K562 (cell line): ENCODE data around the gene FAM89B. TPM values are rescaled to one million over a fixed set of nuclear protein-coding genes. Genes with fewer than 3 reads are reported as not detected.
A peak's percentile ranks its signal among the peaks of the same experiment; 100 is the strongest.

ENCODE experiments used
- ATAC-seq: fragments of 200-7000 bp; cut with Tn5 transposase; 3 replicates; pipeline ENCODE4 v1.9.1; 2020; ENCODE audit warnings: moderate library complexity
- BruUV-seq: library from RNA; stranded (reverse); fragments of 400-500 nt; replicated peaks from 2 replicates; lab custom pipeline; 2021; lab: Mats Ljungman, UMichigan
- CTCF ChIA-PET: fragments of 300-600 bp; formaldehyde crosslinking; extraction: SDS; loops from one replicate; lab custom pipeline; 2021; ENCODE audit warnings: low intra/inter-chr PET ratio; lab: Yijun Ruan, JAX
- POLR2A ChIA-PET: fragments of 300-600, 350-650 bp; sonication (Branson Sonifier 250); formaldehyde crosslinking; extraction: SDS; loops from one replicate; lab custom pipeline; 2021; ENCODE audit warnings: antibody characterized with exemption, inconsistent platforms; lab: Yijun Ruan, JAX
- DNase-seq, 4 experiments: peaks; one replicate each; pipeline versions ENCODE4 v3.0.0 to v3.0.0-alpha.2; 2011 to 2018; ENCODE audit warnings: low spot score in 3 of 4, mixed read lengths in 3 of 4; ENCODE audit errors: extremely low read depth in 1 of 4
- FAIRE-seq: peaks from 2 replicates; lab custom pipeline; 2011; peaks lifted over from hg19 to GRCh38; lab: Jason Lieb, UNC
- H2AFZ ChIP-seq: 2 replicates; pipeline ENCODE4 v1.6.0; 2011; ENCODE audit warnings: low read depth, low read length, control low read depth, inconsistent platforms
- H3K27ac ChIP-seq: fragments of 200-600 bp; 3 replicates; pipeline ENCODE4 v1.8.0; 2011; ENCODE audit warnings: low read depth, mild to moderate bottlenecking, control low read depth, inconsistent platforms, low read length, moderate library complexity, mixed read lengths; ENCODE audit errors: extremely low read depth
- H3K27me3 ChIP-seq, 2 experiments: fragments of 300-600 bp in 1 of 2; 2 replicates in 1 of 2; 3 replicates in 1 of 2; pipeline versions ENCODE4 v1.6.0 to v1.8.0; 2011; ENCODE audit warnings: inconsistent platforms in 2 of 2, low read length in 2 of 2, mild to moderate bottlenecking in 1 of 2, mixed read lengths in 1 of 2, moderate library complexity in 1 of 2; ENCODE audit not compliant: control insufficient read depth in 2 of 2, insufficient read depth in 2 of 2
- H3K36me3 ChIP-seq: fragments of 300-600 bp; 3 replicates; pipeline ENCODE4 v1.8.0; 2011; ENCODE audit warnings: mild to moderate bottlenecking, low read length, inconsistent platforms; ENCODE audit not compliant: control insufficient read depth, insufficient read depth
- H3K4me1 ChIP-seq, 2 experiments: fragments of 200-600 bp in 1 of 2; replicated peaks in 1 of 2; 2 replicates in 1 of 2; 3 replicates in 1 of 2; pipeline versions ENCODE4 v1.5.1 to v1.8.0; 2011; ENCODE audit warnings: inconsistent platforms in 2 of 2, low read length in 2 of 2, mild to moderate bottlenecking in 1 of 2, mixed read lengths in 1 of 2, moderate library complexity in 1 of 2; ENCODE audit not compliant: control insufficient read depth in 2 of 2, insufficient read depth in 2 of 2
- H3K4me2 ChIP-seq: 2 replicates; pipeline ENCODE4 v1.6.1; 2011; ENCODE audit warnings: low read length, control low read depth, inconsistent platforms, mixed read lengths; ENCODE audit not compliant: insufficient read depth
- H3K4me3 ChIP-seq: fragments of 200-600 bp; sonication (generic), shearing (Covaris generic); 2 replicates; pipeline ENCODE4 v1.5.1; 2016; ENCODE audit warnings: control low read depth, inconsistent platforms
- H3K79me2 ChIP-seq: fragments of 200-600 bp; 3 replicates; pipeline ENCODE4 v1.8.0; 2011; ENCODE audit warnings: low read length, inconsistent platforms; ENCODE audit not compliant: control insufficient read depth, insufficient read depth
- H3K9ac ChIP-seq, 2 experiments: 2 replicates each; pipeline versions ENCODE4 v1.6.0 to v1.6.1; 2011; ENCODE audit warnings: low read depth in 2 of 2, low read length in 2 of 2, control low read depth in 1 of 2, inconsistent platforms in 1 of 2, mild to moderate bottlenecking in 1 of 2, mixed read lengths in 1 of 2; ENCODE audit not compliant: insufficient read depth in 1 of 2
- H3K9me1 ChIP-seq: one replicate; pipeline ENCODE4 v1.6.0; 2011; ENCODE audit warnings: inconsistent platforms, mild to moderate bottlenecking, low read length, moderate library complexity; ENCODE audit not compliant: control insufficient read depth, insufficient read depth
- H3K9me3 ChIP-seq: replicated peaks from 2 replicates; pipeline ENCODE4 v1.5.1; 2011; ENCODE audit warnings: low read depth, low read length, inconsistent platforms; ENCODE audit not compliant: control insufficient read depth, insufficient read depth
- H4K20me1 ChIP-seq: replicated peaks from 2 replicates; pipeline ENCODE4 v1.6.1; 2011; ENCODE audit warnings: low read length, inconsistent platforms, mixed read lengths; ENCODE audit not compliant: control insufficient read depth, insufficient read depth
- CHD1 ChIP-seq: fragments of 200-600 bp; sonication (generic); IDR thresholded peaks from one replicate; pipeline ENCODE4 v1.6.1; 2012; ENCODE audit warnings: mild to moderate bottlenecking, moderate library complexity, low read length, inconsistent platforms
- GABPA ChIP-seq: fragments of 200-800 bp; sonication (Bioruptor generic); conservative IDR thresholded peaks from 2 replicates; pipeline ENCODE4 v1.6.1; 2016; ENCODE audit warnings: low read depth, missing genetic modification characterization, missing compliant biosample characterization
- HDAC2 ChIP-seq: fragments of 450-650 bp; IDR thresholded peaks from 2 replicates; pipeline ENCODE4 v1.6.1; 2016; ENCODE audit warnings: mild to moderate bottlenecking
- JUN ChIP-seq, 2 experiments: sonication (generic) in 1 of 2; formaldehyde crosslinking in 1 of 2; IDR thresholded peaks; 2 replicates each; pipeline versions ENCODE4 v1.6.1 to v1.8.0; 2012 to 2022; ENCODE audit warnings: borderline replicate concordance in 2 of 2, mild to moderate bottlenecking in 2 of 2, improper control_type of control experiment in 1 of 2, low read depth in 1 of 2, low read length in 1 of 2, missing genetic modification reagents in 1 of 2
- MEIS2 ChIP-seq: fragments of 450-650 bp; IDR thresholded peaks from 2 replicates; pipeline ENCODE4 v1.6.1; 2014; ENCODE audit warnings: mild to moderate bottlenecking; ENCODE audit not compliant: partially characterized antibody
- MTA3 ChIP-seq: fragments of 450-650 bp; formaldehyde crosslinking; IDR thresholded peaks from 2 replicates; pipeline ENCODE4 v1.6.1; 2017; ENCODE audit warnings: mild to moderate bottlenecking, borderline replicate concordance
- POLR2AphosphoS2 ChIP-seq: IDR thresholded peaks from 2 replicates; pipeline ENCODE4 v1.6.1; 2012; ENCODE audit warnings: low read length, improper control_type of control experiment
- TCFL5 ChIP-seq: fragments of 250-450 bp; sonication (Bioruptor Pico); conservative IDR thresholded peaks from 2 replicates; pipeline ENCODE4 v1.6.1; 2021; ENCODE audit warnings: mild to moderate bottlenecking, moderate library complexity, matching md5 sums
- ZBED1 ChIP-seq: IDR thresholded peaks from 2 replicates; pipeline ENCODE4 v1.6.1; 2014
- ZBTB17 ChIP-seq: fragments of 450-650 bp; formaldehyde crosslinking; IDR thresholded peaks from 2 replicates; pipeline ENCODE4 v1.4.0; 2020; ENCODE audit warnings: mild to moderate bottlenecking
- ZFX ChIP-seq: sonication (generic); formaldehyde crosslinking; IDR thresholded peaks from 2 replicates; pipeline ENCODE4 v1.8.0; 2022; ENCODE audit warnings: mild to moderate bottlenecking, missing genetic modification reagents, moderate library complexity
- ZNF263 ChIP-seq: sonication (generic); formaldehyde crosslinking; IDR thresholded peaks from 2 replicates; pipeline ENCODE4 v1.8.0; 2022; ENCODE audit warnings: mild to moderate bottlenecking, missing genetic modification reagents, borderline replicate concordance
- WGBS: fragments of 100-300 bp; shearing (Covaris generic); methylation state at CpG from one replicate; pipeline ENCODE4 v1.1.6; 2016; ENCODE audit warnings: low coverage, mixed read lengths; ENCODE audit not compliant: insufficient coverage; ENCODE audit errors: missing lambda C conversion rate; 5-methylcytosine and 5-hydroxymethylcytosine counted together
- in situ Hi-C: fragments of 300-500 bp; cut with MboI; formaldehyde crosslinking; loops from 4 replicates; pipeline ENCODE4 v1.15.0; 2018; ENCODE audit warnings: inconsistent platforms, mixed read lengths
- intact Hi-C: fragments of 100-400 bp; cut with micrococcal nuclease; formaldehyde crosslinking; loops from 2 replicates; pipeline ENCODE4 v1.14.2; 2022
- polyA plus RNA-seq, 8 experiments: library from polyadenylated mRNA; depleted of rRNA in 4 of 8; stranded (reverse) in 5 of 8; unstranded in 3 of 8; fragments of >200 nt; fragmentation: Nextera tagmentation in 2 of 8; fragmentation: Illumina TruSeq in 1 of 8; extraction: Ambion mirVana in 2 of 8; extraction: Trizol in 1 of 8; gene quantifications; 2 replicates each; pipeline versions ENCODE4 v1.2.1 to v1.2.3, GENCODE V29; 2011 to 2014; ENCODE audit warnings: inconsistent platforms in 1 of 8, missing spikeins in 1 of 8
- total RNA-seq, 7 experiments: library from RNA; depleted of rRNA in 6 of 7; stranded (reverse); fragments of >200 nt in 6 of 7; fragmentation: Illumina TruSeq in 2 of 7; extraction: Trizol in 2 of 7; gene quantifications; 2 replicates each; pipeline versions ENCODE4 v1.2.1 to v1.2.3, GENCODE V29; 2011 to 2021; ENCODE audit warnings: low replicate concordance in 1 of 7
- TF ChIP-seq, protein P1 (sequence below), 2 experiments: fragments of 450-650 bp; formaldehyde crosslinking in 1 of 2; IDR thresholded peaks; 2 replicates each; pipeline versions ENCODE4 v1.4.0 to v1.6.1; 2014 to 2020; ENCODE audit warnings: mild to moderate bottlenecking in 2 of 2, borderline replicate concordance in 1 of 2, low read depth in 1 of 2

Gene FAM89B
- total and polyA plus RNA-seq, 9 of the 15 experiments (the other 6 are each of a cell fraction or from before 2014, with no cell fraction given), result 0.32 to 27.6 (median 11.9) TPM

GRCh38 chr11:65574109-65574810 is 1.9 kb downstream of the FAM89B start:
- peak overlapping the region; percentile 63 for H2AFZ ChIP-seq
- peak overlapping the region; percentile 89 for H3K27ac ChIP-seq
- CTCF ChIA-PET, result interaction anchor here (6.5 kb wide), 1 partner anchor 34 kb away, joined by 63 read pairs; no protein-coding TSS in a partner anchor
- peaks cover 5% of the 10 kb centered on the region for H3K9me1 ChIP-seq
- peak overlapping the region; percentile 88 for H3K4me3 ChIP-seq
- POLR2A ChIA-PET, result interaction anchor here (0.7 to 4.7 kb wide), 9 partner anchors 10 to 326 kb away, joined by 3 to 35 read pairs (median 4); partner anchors contain the start of genes FOSL1, MALAT1 and NEAT1
- WGBS, result 1% methylated on average over 35 of the region's 67 CpGs
- H3K27me3 ChIP-seq, result no peaks in the 10 kb centered on the region; a peak in 1 of 5 replicates
- intact Hi-C loops (loop anchor here (1.0 to 5.0 kb wide), 4 partner anchors 14 to 102 kb away; partner anchors contain the start of genes SCYL1 and SIPA1), in situ Hi-C loops (no loop called here)
- H3K4me1 ChIP-seq, result peaks cover 59 to 91% of the 10 kb centered on the region in 2 experiments
- peak overlapping the region; percentile 96 for H3K4me2 ChIP-seq
- peaks cover 74% of the 10 kb centered on the region for H3K79me2 ChIP-seq
- ATAC-seq, result peak; percentile 71
- DNase-seq, result peak; percentile 86 to 96 (median 90)
- BruUV-seq, result no TSS peak
- H3K36me3 ChIP-seq, result peaks cover 32% of the 10 kb centered on the region
- FAIRE-seq, result peak; percentile 86
- H3K9me3 ChIP-seq, result no peaks in the 10 kb centered on the region
- H4K20me1 ChIP-seq, result peaks cover 6% of the 10 kb centered on the region
- H3K9ac ChIP-seq, result peak overlapping the region; percentile 66 to 89
- peak; percentile 85 for TF ChIP-seq MTA3
- TF ChIP-seq JUN (IDR thresholded peaks at IDR 0.05; ENCODE audit: borderline replicate concordance, low read depth, low read length), result peak; percentile 26; the same call in 1 of the 2 replicates
- TF ChIP-seq JUN (CRISPR knock-in tag; IDR thresholded peaks at IDR 0.05; ENCODE audit: borderline replicate concordance), result no peak
- TF ChIP-seq GABPA, result peak; percentile 80
- peak; percentile 46 for TF ChIP-seq ZFX
- TF ChIP-seq, protein P1, sequence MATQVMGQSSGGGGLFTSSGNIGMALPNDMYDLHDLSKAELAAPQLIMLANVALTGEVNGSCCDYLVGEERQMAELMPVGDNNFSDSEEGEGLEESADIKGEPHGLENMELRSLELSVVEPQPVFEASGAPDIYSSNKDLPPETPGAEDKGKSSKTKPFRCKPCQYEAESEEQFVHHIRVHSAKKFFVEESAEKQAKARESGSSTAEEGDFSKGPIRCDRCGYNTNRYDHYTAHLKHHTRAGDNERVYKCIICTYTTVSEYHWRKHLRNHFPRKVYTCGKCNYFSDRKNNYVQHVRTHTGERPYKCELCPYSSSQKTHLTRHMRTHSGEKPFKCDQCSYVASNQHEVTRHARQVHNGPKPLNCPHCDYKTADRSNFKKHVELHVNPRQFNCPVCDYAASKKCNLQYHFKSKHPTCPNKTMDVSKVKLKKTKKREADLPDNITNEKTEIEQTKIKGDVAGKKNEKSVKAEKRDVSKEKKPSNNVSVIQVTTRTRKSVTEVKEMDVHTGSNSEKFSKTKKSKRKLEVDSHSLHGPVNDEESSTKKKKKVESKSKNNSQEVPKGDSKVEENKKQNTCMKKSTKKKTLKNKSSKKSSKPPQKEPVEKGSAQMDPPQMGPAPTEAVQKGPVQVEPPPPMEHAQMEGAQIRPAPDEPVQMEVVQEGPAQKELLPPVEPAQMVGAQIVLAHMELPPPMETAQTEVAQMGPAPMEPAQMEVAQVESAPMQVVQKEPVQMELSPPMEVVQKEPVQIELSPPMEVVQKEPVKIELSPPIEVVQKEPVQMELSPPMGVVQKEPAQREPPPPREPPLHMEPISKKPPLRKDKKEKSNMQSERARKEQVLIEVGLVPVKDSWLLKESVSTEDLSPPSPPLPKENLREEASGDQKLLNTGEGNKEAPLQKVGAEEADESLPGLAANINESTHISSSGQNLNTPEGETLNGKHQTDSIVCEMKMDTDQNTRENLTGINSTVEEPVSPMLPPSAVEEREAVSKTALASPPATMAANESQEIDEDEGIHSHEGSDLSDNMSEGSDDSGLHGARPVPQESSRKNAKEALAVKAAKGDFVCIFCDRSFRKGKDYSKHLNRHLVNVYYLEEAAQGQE (IDR thresholded peaks at IDR 0.05; ENCODE audit: borderline replicate concordance), result peak; percentile 51; the same call in 1 of the 2 replicates
- TF ChIP-seq, protein P1 (CRISPR knock-in tag; IDR thresholded peaks at IDR 0.05; ENCODE audit: low read depth), result no peak
- peak; percentile 67; the same call in 1 of the 2 replicates for TF ChIP-seq ZNF263 (CRISPR knock-in tag)
- no peak for TF ChIP-seq ZBED1
- peak; percentile 62; the same call in 1 of the 2 replicates for TF ChIP-seq POLR2AphosphoS2
- no peak for TF ChIP-seq HDAC2
- TF ChIP-seq TCFL5 (CRISPR knock-in tag), result no peak
- TF ChIP-seq MEIS2, result peak; percentile 22
- TF ChIP-seq ZBTB17 (CRISPR knock-in tag), result 0 out of 2 replicates have a peak, but pooled peaks have one; percentile 27
- no peak for TF ChIP-seq CHD1
